Nephron (organoid): Measurements from ENCODE around the gene ATP7B.
"Not testable (repeated sequence)": the region's sequence is repeated elsewhere in the genome, so short reads cannot be mapped to it uniquely, and the experiment has no call there.

Source experiments
- H3K27ac Mint-ChIP-seq, 3 experiments: 2 replicates each; pipeline ENCODE4 v1.8.0; 2020; ENCODE audit warnings: mixed read lengths in 3 of 3, mild to moderate bottlenecking in 2 of 3, moderate library complexity in 1 of 3
- H3K27me3 Mint-ChIP-seq: 2 replicates; pipeline ENCODE4 v1.8.0; 2021; ENCODE audit warnings: low read depth, mild to moderate bottlenecking, moderate library complexity, mixed read lengths
- H3K36me3 Mint-ChIP-seq: 2 replicates; pipeline ENCODE4 v1.8.0; 2020; ENCODE audit warnings: low read depth, mixed read lengths
- H3K4me1 Mint-ChIP-seq: 2 replicates; pipeline ENCODE4 v1.8.0; 2020; ENCODE audit warnings: mixed read lengths
- H3K4me3 Mint-ChIP-seq, 3 experiments: 2 replicates each; pipeline ENCODE4 v1.8.0; 2020; ENCODE audit warnings: mild to moderate bottlenecking in 3 of 3, mixed read lengths in 3 of 3, moderate library complexity in 2 of 3
- H3K9me3 Mint-ChIP-seq: 2 replicates; pipeline ENCODE4 v1.8.0; 2020; ENCODE audit warnings: mixed read lengths
- CTCF ChIP-seq, 3 experiments: fragments of 200-600 bp; sonication (generic); IDR thresholded peaks; one replicate each; pipeline ENCODE4 v1.5.0; 2021; ENCODE audit warnings: antibody characterized with exemption in 3 of 3; ENCODE audit not compliant: unreplicated experiment in 3 of 3

ATP7B gene

GRCh38 chr13:51995677-51996551, 15.3 kb downstream of the ATP7B start:
- TF ChIP-seq CTCF (IDR thresholded peaks at IDR 0.05; ENCODE audit: unreplicated experiment in 3 of 3), result no peak
- H3K27ac Mint-ChIP-seq, result peak overlapping the region in 1 of 3 experiments; percentile 28

GRCh38 chr13:51993713-51994112, 17.5 kb downstream of the ATP7B start:
- peaks cover 21% of the 10 kb centered on the region for H3K27me3 Mint-ChIP-seq

More at GRCh38 chr13:51995677-51996551, 15.3 kb downstream of the ATP7B start:
- Mint-ChIP-seq H3K4me3 (no peak overlapping the region), H3K4me1 (peaks cover 43% of the 10 kb centered on the region), H3K9me3 (no peaks in the 10 kb centered on the region), H3K36me3 (no peaks in the 10 kb centered on the region), H3K27me3 (peaks cover 26% of the 10 kb centered on the region)

GRCh38 chr13:51988988-51989618, 22.1 kb downstream of the ATP7B start:
- Mint-ChIP-seq H3K9me3 (peaks cover 35% of the 10 kb centered on the region), H3K27me3 (peaks cover 10% of the 10 kb centered on the region), H3K27ac (no peak overlapping the region), H3K4me1 (no peaks in the 10 kb centered on the region), H3K4me3 (no peak overlapping the region), H3K36me3 (peaks cover 4% of the 10 kb centered on the region)
- TF ChIP-seq CTCF (IDR thresholded peaks at IDR 0.05; ENCODE audit: unreplicated experiment in 3 of 3), result no peak

More at GRCh38 chr13:51993713-51994112, 17.5 kb downstream of the ATP7B start:
- H3K36me3 Mint-ChIP-seq, result no peaks in the 10 kb centered on the region
- TF ChIP-seq CTCF (IDR thresholded peaks at IDR 0.05; ENCODE audit: unreplicated experiment in 3 of 3), result no peak
- no peaks in the 10 kb centered on the region for H3K9me3 Mint-ChIP-seq
- H3K27ac Mint-ChIP-seq, result no peak overlapping the region
- peaks cover 27% of the 10 kb centered on the region for H3K4me1 Mint-ChIP-seq
- no peak overlapping the region for H3K4me3 Mint-ChIP-seq

- peaks cover 41% of the 10 kb centered on the region for H3K9me3 Mint-ChIP-seq
- not testable (repeated sequence) for H3K36me3 Mint-ChIP-seq, H3K27me3 Mint-ChIP-seq, H3K4me3 Mint-ChIP-seq, H3K27ac Mint-ChIP-seq, H3K4me1 Mint-ChIP-seq
Measured at GRCh38 chr13:51984904-51985303, 26.3 kb downstream of the ATP7B start.

- H3K4me3 Mint-ChIP-seq, H3K27ac Mint-ChIP-seq, H3K36me3 Mint-ChIP-seq, H3K27me3 Mint-ChIP-seq, H3K4me1 Mint-ChIP-seq: not testable (repeated sequence)
- H3K9me3 Mint-ChIP-seq, result peaks cover 40% of the 10 kb centered on the region
Measured at GRCh38 chr13:51983292-51983691, 28.0 kb downstream of the ATP7B start.

- TF ChIP-seq CTCF (IDR thresholded peaks at IDR 0.05; ENCODE audit: unreplicated experiment in 3 of 3), result no peak
- Mint-ChIP-seq H3K9me3 (peaks cover 25% of the 10 kb centered on the region), H3K27me3 (no peaks in the 10 kb centered on the region), H3K4me1 (no peaks in the 10 kb centered on the region), H3K27ac (no peak overlapping the region), H3K36me3 (peaks cover 4% of the 10 kb centered on the region), H3K4me3 (peak overlapping the region in 1 of 3 experiments; percentile 9)
Measured at GRCh38 chr13:51981355-51981754, 29.9 kb downstream of the ATP7B start.
